Activated naive CD4-positive, alpha-beta T cell treated with anti-CD3 and anti-CD28 coated beads, Interleukin-2, amount 50 U/mL, for 16 hours (primary cell): ENCODE measurements around the gene SLC6A19.
"Not testable (repeated sequence)": the region's sequence is repeated elsewhere in the genome, so short reads cannot be mapped to it uniquely, and the experiment has no call there.

ENCODE experiments used
- DNase-seq: peaks from one replicate; pipeline ENCODE4 v3.0.0-alpha.2; 2020

The SLC6A19 gene

DNA sequence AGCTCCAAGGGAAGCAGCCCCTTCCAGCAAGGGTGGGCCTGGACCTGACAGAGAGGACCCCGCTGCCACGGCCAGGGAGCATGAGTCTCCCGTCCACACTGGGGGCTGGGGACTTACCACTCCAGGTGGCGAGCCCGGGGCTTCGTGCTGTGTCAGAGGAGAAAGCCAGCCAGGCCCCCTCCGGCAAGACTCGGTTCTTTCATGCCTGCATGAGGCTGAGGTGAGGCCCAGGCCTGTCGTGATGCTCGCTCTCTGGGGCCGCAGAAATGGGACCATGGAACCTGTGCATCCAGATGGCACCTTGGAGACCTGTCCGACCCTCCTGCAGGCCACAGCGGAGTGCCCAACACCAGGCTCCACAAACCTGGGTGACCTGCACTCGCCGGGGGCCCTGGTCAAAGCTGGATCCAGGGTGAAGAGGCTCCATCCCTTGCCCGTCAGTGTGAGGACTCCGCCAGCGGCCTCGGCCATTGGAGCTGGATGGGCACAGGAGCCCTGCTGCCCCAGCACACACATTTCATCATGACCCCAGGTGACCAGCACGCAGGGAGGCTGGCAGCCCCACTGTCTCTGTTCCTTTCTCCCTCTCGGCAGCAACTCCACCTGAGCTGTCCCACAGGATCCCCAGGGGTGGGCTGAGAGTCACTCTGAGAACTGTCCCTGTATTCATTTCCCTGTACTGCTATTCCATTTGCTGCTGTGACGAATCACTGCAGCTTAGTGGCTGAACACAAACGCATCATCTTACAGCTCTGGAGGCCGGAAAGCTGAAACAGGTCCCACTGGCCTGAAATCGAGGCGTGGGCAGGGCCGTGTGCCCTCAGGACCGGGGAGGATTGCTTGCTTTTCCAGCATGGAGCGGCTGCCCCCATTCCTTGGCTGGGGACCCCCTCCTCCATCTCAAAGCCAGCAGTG, 48.2 kb downstream of the SLC6A19 start:
- no peak for DNase-seq

DNA sequence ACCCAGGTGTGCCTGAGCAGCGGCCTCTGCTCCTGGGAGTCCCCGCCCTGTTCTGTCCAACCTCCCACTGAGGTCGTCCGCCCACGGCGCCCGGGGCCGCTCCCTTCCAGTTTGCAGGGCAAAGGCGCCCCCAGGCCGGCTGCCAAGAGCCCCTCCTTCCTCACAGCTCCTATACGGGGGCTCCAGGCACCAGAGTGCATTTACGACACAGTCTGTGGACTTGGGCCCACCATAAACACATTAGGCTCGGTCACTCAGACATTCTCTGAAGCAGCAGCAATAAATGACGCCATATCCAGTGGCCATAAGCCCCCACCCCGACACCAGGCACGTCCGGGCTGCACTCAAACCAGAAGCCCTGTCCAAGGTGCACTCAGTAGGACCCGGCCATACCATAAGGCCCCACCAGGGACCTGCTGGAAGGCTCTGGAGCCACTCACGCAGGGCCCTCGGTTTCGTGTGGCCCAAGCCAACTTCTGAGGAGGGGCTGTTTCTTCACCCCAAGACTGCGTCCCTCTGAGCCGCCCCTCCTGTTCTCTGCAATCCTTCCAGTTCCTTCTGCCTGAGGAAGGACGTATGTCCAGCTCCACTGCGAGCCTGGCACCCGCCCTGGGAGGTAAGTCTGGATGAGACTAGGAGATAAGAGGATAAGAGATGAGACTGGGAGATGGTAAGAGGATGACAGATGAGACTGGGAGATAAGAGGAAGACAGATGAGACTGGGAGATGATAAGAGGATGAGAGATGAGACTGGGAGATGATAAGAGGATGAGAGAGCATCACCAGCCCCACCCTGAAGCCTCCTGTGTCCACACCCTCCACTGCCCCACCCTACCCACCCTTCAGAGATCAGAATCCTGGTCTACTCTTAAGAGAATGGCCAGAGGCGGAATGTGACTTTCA, 50.5 kb downstream of the SLC6A19 start:
- DNase-seq, result no peak

DNA sequence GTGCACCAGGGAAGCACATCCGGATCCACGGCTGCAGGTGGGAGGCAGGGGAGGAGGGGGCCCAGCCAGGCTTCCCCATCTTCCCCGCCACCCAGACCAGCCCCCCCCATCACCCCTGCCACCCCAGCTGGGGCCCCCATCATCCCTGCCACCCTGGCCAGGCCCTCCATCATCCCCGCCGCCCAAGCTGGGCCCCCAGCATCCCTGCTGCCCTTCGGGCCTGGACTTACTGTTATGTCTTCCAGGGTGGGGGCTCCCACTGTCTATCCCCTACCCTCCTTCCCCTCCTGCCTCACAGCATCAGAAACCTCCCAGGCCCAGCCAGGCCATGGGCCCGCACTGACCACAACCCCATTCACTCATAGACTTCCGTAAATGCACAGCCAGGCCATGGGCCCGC, 51.3 kb downstream of the SLC6A19 start:
- no peak for DNase-seq

DNA sequence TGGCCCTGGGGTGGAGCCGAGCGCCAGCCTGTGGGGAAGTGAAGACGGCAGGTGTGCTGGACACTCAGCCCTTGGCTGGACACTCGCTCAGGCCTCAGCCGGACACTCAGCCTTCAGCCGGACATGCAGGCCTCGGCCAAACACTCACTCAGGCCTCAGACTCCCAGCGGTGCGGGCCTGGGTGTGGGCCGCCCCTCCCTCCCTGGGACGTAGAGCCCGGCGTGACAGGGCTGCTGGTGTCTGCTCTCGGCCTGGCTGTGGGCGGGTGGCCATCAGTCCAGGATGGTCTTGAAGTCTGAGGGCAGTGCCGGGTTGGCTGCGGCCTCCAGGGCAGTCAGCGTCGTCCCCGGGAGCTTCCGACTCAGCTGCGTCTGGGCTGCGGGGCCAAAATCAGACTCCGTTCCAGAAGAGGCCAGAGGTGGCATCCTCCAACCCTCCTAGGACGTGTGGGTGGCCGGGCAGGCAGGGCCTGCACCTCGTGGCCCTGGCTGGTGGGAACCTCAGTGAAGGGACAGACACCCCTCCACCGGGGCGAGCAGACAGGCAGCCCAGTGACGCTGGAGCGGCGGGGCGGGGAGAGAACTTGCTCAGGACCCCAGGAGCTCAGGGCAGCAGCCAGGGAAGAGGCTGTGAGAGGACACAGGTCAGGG, 52.2 kb downstream of the SLC6A19 start:
- DNase-seq, result no peak

GRCh38 chr5:1254196-1254595, 52.8 kb downstream of the SLC6A19 start:
- DNase-seq, result no peak

- peak; percentile 42 for DNase-seq
Observed at GRCh38 chr5:1255081-1255561, 53.7 kb downstream of the SLC6A19 start.

- DNase-seq, result no peak
Observed at GRCh38 chr5:1256776-1257175, 55.4 kb downstream of the SLC6A19 start.

GRCh38 chr5:1257363-1257762, 56.0 kb downstream of the SLC6A19 start:
- DNase-seq, result no peak

DNA sequence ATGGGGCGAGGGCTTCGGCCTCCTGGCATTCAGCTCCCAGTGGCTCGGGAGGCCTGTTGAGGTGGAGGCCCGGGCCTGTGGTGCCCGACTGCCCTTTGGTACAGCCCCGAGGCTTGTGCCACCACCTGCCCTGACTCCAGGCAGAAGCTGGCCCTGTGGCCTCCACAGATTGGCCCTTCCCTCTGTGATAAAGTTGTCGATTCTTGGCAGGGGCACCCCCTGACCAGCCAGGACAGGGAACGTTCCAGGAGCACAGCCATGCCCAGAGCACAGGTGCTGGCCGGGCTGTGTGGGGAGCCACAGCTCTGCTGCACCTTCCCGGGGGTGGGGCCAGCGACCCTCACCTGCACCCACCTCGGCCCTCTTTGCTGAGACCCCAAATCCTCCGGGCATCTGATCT, 56.4 kb downstream of the SLC6A19 start:
- DNase-seq, result no peak

GRCh38 chr5:1259806-1260480, 58.5 kb downstream of the SLC6A19 start:
- no peak for DNase-seq

DNA sequence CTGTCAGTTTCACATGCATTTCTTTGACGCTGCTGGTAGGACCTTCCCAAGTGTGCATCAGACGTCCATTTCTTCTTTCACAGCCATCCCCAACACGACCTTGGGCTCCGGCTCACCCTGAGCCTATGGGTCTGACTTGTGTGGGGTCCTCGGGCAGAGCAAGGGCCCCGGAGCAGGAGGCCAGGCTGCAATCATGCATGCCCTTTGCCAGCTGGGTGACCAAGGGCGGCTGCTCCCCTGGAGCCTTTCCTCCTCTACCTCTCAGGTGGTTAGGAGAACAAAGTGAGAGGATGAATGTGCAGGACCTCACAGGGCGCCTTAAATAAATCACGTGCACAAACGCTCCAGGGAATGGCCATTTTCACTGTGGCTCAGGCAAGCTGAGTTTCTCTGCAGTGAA, 60.2 kb downstream of the SLC6A19 start:
- no peak for DNase-seq

DNA sequence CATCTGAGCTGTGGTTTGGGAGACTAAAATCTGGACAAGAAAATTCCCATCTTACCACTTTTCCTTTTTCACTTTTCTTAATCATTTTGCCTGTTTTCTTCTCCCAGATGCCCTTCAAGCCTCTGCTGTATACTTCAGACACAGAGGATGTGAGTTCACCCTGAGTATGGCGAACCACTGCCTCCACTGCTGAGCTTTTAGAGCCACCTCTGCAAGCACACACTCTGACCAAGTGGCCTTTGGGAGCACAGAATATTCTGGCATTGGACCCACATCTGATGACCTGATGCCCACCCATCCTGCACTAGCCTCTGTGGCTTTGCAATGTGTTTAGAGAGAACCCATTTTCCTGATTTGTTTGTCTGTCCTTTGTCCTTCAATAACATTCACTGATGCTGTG, 61.0 kb downstream of the SLC6A19 start:
- DNase-seq, result no peak

DNA sequence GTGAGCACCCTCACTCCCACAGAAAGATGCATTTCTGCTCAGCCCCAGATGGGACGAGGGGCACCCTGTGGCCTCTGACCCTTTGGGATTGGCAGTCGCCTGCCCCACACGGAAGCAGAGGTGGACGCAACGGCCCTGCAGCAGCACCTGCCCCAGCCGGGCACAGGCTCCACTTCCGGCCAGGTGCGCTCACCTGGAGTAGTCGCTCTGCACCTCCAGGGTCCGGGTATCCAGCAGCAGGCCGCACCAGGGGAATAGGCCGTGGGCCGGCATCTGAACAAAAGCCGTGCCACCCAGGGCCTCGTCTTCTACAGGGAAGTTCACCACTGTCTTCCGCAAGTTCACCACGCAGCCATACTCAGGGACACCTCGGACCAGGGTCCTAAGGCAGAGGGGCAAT, 62.8 kb downstream of the SLC6A19 start:
- no peak for DNase-seq

DNA sequence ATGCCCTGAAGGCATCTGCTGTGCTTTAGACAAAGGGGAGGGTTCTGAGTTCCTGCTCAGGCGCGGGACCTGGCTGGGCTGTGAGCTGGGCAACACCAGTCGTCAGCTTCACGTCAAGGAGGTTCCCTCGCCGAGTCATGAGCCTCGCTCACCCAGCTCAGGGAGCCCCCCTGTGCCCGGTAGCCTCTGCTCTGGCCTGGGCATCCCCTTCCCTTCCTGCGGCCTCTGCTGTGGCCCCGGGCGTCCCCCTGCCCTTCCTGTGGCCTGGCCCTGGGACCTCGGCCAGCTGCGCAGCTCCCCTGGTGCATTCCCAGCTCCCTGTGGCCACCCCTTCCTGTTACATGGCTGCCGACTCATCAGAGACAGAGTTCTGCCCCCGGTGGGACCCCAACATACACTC, 63.6 kb downstream of the SLC6A19 start:
- DNase-seq, result no peak

DNA sequence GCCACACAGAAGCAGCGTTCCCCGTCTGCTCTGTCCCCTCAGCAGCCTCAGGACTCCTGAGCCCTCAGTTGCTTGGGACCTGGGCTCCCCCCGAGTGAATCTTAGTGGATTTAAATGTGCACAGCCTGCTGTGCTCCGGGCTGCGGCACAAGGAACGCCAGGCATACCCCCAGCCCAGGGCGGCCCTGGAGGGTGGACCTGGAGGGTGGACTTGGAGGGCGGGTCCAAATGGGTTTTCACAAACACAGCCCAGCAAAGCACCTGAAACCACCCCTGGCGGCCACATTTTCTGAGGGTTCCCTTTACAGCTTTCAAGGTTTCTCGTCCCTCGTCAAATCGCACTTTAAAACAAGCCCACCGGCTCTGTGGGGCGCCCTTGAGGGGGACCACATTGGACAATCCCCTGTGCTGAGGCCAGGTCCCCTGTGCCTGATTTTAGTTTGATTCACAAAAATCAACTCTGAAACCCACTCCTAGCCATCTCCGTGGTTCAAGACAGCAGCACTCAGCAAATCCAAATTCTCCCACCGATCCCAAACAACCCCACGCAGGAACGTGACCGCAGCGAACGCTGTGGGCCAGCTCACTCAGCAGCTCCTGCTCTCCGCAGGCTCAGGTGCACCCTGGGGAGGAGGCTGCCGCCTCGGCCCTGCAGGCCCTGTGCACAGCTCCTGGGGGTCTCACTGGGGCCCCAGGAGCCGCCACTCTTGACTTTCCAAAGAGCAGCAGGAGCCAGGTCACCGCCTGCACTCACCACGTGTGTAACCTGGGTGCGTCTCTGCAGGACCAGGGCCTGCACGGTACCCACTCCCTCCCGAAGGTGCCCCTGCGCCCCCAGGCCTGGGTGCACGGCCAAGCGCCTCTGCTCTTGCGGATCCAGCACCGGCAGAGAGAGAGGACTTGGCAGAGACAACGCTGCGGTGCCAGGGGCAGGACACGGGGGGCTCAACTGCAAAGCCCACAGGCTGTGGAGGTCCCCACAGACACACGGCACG, 64.4 kb downstream of the SLC6A19 start:
- DNase-seq, result no peak

- no peak for DNase-seq
Observed at GRCh38 chr5:1266791-1267190, 65.4 kb downstream of the SLC6A19 start.

DNA sequence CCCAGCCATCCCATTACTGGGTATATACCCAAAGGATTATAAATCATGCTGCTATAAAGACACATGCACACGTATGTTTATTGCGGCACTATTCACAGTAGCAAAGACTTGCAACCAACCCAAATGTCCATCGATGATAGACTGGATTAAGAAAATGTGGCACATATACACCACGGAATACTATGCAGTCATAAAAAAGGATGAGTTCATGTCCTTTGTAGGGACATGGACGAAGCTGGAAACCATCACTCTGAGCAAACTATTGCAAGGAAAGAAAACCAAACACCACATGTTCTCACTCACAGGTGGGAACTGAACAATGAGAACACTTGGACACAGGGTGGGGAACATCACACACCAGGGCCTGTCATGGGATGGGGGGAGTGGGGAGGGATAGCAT, 66.1 kb downstream of the SLC6A19 start:
- not testable (repeated sequence) for DNase-seq

DNA sequence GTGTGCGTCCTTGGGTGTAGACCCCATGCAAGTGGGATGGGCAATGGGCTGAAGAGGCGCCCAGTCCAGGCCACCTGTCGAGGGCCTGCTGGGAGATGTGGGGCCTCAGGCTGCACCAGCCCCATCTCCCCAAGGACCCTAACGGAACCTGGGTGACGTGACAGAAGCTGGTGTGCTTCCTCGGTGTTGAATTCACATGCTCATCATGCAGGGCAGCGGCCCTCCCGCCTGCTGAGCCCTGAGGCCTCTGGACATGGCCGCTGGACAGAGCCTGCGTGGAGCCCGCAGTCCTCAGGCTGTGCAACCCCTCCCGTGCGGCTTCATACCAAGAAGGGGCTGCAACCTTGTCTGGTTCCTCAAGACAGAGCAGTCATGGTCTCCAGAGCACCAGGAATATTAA, 66.7 kb downstream of the SLC6A19 start:
- DNase-seq, result no peak

GRCh38 chr5:1268666-1269065, 67.3 kb downstream of the SLC6A19 start:
- DNase-seq, result no peak

- no peak for DNase-seq
Observed at GRCh38 chr5:1270426-1270825, 69.0 kb downstream of the SLC6A19 start.
